ENCODE results near the gene POFUT1. TPM values are rescaled to one million over a fixed set of nuclear protein-coding genes. Genes with fewer than 3 reads are reported as not detected.
"Not testable (repeated sequence)": the region's sequence is repeated elsewhere in the genome, so short reads cannot be mapped to it uniquely, and the experiment has no call there.

The POFUT1 gene
- polyA plus RNA-seq (ENCODE audit: insufficient read length): 25.7 TPM

- peak; percentile 70 for DNase-seq (ENCODE audit: low read depth)
Measured at GRCh38 chr20:32207626-32208498, at the start of gene POFUT1, which contains the start of gene PLAGL2. Gene POFUT1 (plus strand): TSS chr20:32207880. CDS start chr20:32207942, 62 bp downstream. Gene PLAGL2 (minus strand): TSS chr20:32207743. CDS start chr20:32202178, 5,565 bp downstream.

GRCh38 chr20:32158351-32158750, 49.3 kb upstream of the POFUT1 start:
- no peak for DNase-seq (ENCODE audit: low read depth)

GRCh38 chr20:32158943-32159660, 48.6 kb upstream of the POFUT1 start:
- DNase-seq (ENCODE audit: low read depth): no peak

GRCh38 chr20:32159766-32160221, 47.9 kb upstream of the POFUT1 start:
- DNase-seq (ENCODE audit: low read depth): no peak

GRCh38 chr20:32160341-32160740, 47.3 kb upstream of the POFUT1 start:
- DNase-seq (ENCODE audit: low read depth): no peak

GRCh38 chr20:32162351-32162750, 45.3 kb upstream of the POFUT1 start:
- no peak for DNase-seq (ENCODE audit: low read depth)

GRCh38 chr20:32163951-32164350, 43.7 kb upstream of the POFUT1 start:
- DNase-seq (ENCODE audit: low read depth): no peak

- DNase-seq (ENCODE audit: low read depth): no peak
Measured at GRCh38 chr20:32164984-32165735, 42.5 kb upstream of the POFUT1 start.

GRCh38 chr20:32165836-32166545, 41.7 kb upstream of the POFUT1 start:
- no peak for DNase-seq (ENCODE audit: low read depth)

- no peak for DNase-seq (ENCODE audit: low read depth)
Measured at GRCh38 chr20:32167552-32167951, 40.1 kb upstream of the POFUT1 start.

- DNase-seq (ENCODE audit: low read depth): no peak
Measured at GRCh38 chr20:32168184-32168910, 39.3 kb upstream of the POFUT1 start.

GRCh38 chr20:32177696-32178095, 30.0 kb upstream of the POFUT1 start:
- DNase-seq (ENCODE audit: low read depth): not testable (repeated sequence)

- no peak for DNase-seq (ENCODE audit: low read depth)
Measured at GRCh38 chr20:32179515-32179914, 28.2 kb upstream of the POFUT1 start.

- no peak for DNase-seq (ENCODE audit: low read depth)
Measured at GRCh38 chr20:32179934-32180333, 27.7 kb upstream of the POFUT1 start.

- DNase-seq (ENCODE audit: low read depth): no peak
Measured at GRCh38 chr20:32181606-32182005, 26.1 kb upstream of the POFUT1 start.

GRCh38 chr20:32183947-32184635, 23.6 kb upstream of the POFUT1 start:
- no peak for DNase-seq (ENCODE audit: low read depth)

GRCh38 chr20:32184961-32185603, 22.6 kb upstream of the POFUT1 start:
- DNase-seq (ENCODE audit: low read depth): no peak

GRCh38 chr20:32186506-32186905, 21.2 kb upstream of the POFUT1 start:
- DNase-seq (ENCODE audit: low read depth): no peak

- no peak for DNase-seq (ENCODE audit: low read depth)
Measured at GRCh38 chr20:32188376-32189122, 19.1 kb upstream of the POFUT1 start.
